ENCODE results near the gene TMEM135. TPM values are rescaled to one million over a fixed set of nuclear protein-coding genes. Genes with fewer than 3 reads are reported as not detected.

TMEM135 gene
- total RNA-seq, 1 donor from 2014 or later: 17.2 TPM

- intact Hi-C loops (cut with DNase I): no loop called here
- ATAC-seq (ENCODE audit: poor library complexity): no peak
- DNase-seq: no peak
Observed at GRCh38 chr11:87219266-87219665, 181.5 kb downstream of the TMEM135 start.

- DNase-seq: no peak
- intact Hi-C loops (cut with DNase I): no loop called here
- no peak for ATAC-seq (ENCODE audit: poor library complexity)
Observed at GRCh38 chr11:87223816-87224215, 186.1 kb downstream of the TMEM135 start.

GRCh38 chr11:87224486-87224885 is 186.8 kb downstream of the TMEM135 start:
- intact Hi-C loops (cut with DNase I): no loop called here
- no peak for DNase-seq
- no peak for ATAC-seq (ENCODE audit: poor library complexity)

GRCh38 chr11:87228820-87229219 is 191.1 kb downstream of the TMEM135 start:
- no peak for DNase-seq
- ATAC-seq (ENCODE audit: poor library complexity): no peak
- intact Hi-C loops (cut with DNase I): no loop called here

GRCh38 chr11:87230995-87231394 is 193.3 kb downstream of the TMEM135 start:
- ATAC-seq (ENCODE audit: poor library complexity) (no peak), DNase-seq (no peak)
- intact Hi-C loops (cut with DNase I): no loop called here

- DNase-seq: no peak
- ATAC-seq (ENCODE audit: poor library complexity): no peak
- intact Hi-C loops (cut with DNase I): no loop called here
Observed at GRCh38 chr11:87232320-87232719, 194.6 kb downstream of the TMEM135 start.

GRCh38 chr11:87235366-87235765 is 197.6 kb downstream of the TMEM135 start:
- ATAC-seq (ENCODE audit: poor library complexity) (no peak), DNase-seq (no peak)
- intact Hi-C loops (cut with DNase I): no loop called here

- intact Hi-C loops (cut with DNase I): no loop called here
- DNase-seq: no peak
- ATAC-seq (ENCODE audit: poor library complexity): no peak
Observed at GRCh38 chr11:87236368-87236767, 198.6 kb downstream of the TMEM135 start.

GRCh38 chr11:87239001-87239400 is 201.3 kb downstream of the TMEM135 start:
- ATAC-seq (ENCODE audit: poor library complexity) (peak; percentile 46), DNase-seq (no peak)
- intact Hi-C loops (cut with DNase I): no loop called here

GRCh38 chr11:87239531-87239930 is 201.8 kb downstream of the TMEM135 start:
- DNase-seq (no peak), ATAC-seq (ENCODE audit: poor library complexity) (no peak)
- intact Hi-C loops (cut with DNase I): no loop called here

GRCh38 chr11:87251560-87251959 is 213.8 kb downstream of the TMEM135 start:
- DNase-seq: no peak
- intact Hi-C loops (cut with DNase I): no loop called here
- ATAC-seq (ENCODE audit: poor library complexity): no peak

- intact Hi-C loops (cut with DNase I): no loop called here
- DNase-seq (no peak), ATAC-seq (ENCODE audit: poor library complexity) (no peak)
Observed at GRCh38 chr11:87252869-87253268, 215.1 kb downstream of the TMEM135 start.

- DNase-seq: no peak
- intact Hi-C loops (cut with DNase I): no loop called here
- ATAC-seq (ENCODE audit: poor library complexity): no peak
Observed at GRCh38 chr11:87254562-87254961, 216.8 kb downstream of the TMEM135 start.

GRCh38 chr11:87255589-87255988 is 217.9 kb downstream of the TMEM135 start:
- intact Hi-C loops (cut with DNase I): no loop called here
- DNase-seq (no peak), ATAC-seq (ENCODE audit: poor library complexity) (no peak)

GRCh38 chr11:87256694-87257340 is 219.1 kb downstream of the TMEM135 start:
- intact Hi-C loops (cut with DNase I): no loop called here
- ATAC-seq (ENCODE audit: poor library complexity) (no peak), DNase-seq (no peak)

GRCh38 chr11:87258171-87258833 is 220.6 kb downstream of the TMEM135 start:
- intact Hi-C loops (cut with DNase I): no loop called here
- ATAC-seq (ENCODE audit: poor library complexity) (no peak), DNase-seq (no peak)

- no peak for DNase-seq
- intact Hi-C loops (cut with DNase I): no loop called here
- ATAC-seq (ENCODE audit: poor library complexity): no peak
Observed at GRCh38 chr11:87259736-87260135, 222.0 kb downstream of the TMEM135 start.

- ATAC-seq (ENCODE audit: poor library complexity): no peak
- intact Hi-C loops (cut with DNase I): no loop called here
Observed at GRCh38 chr11:87260811-87261210, 223.1 kb downstream of the TMEM135 start.

GRCh38 chr11:87263264-87263838 is 225.6 kb downstream of the TMEM135 start:
- peak; percentile 25 for ATAC-seq (ENCODE audit: poor library complexity)
- intact Hi-C loops (cut with DNase I): no loop called here
- no peak for DNase-seq

More at GRCh38 chr11:87260811-87261210, 223.1 kb downstream of the TMEM135 start:
- DNase-seq: no peak

- ATAC-seq (ENCODE audit: poor library complexity): no peak
- intact Hi-C loops (cut with DNase I): no loop called here
- DNase-seq: no peak
Observed at GRCh38 chr11:87263979-87264378, 226.2 kb downstream of the TMEM135 start.
